Activated T-cell treated with anti-CD3 and anti-CD28 coated beads for 1 hour (primary cell): ENCODE measurements around the gene MASP1.
"Not testable (repeated sequence)": the region's sequence is repeated elsewhere in the genome, so short reads cannot be mapped to it uniquely, and the experiment has no call there.

Source experiments
- DNase-seq: peaks from one replicate; pipeline ENCODE4 v3.0.0-alpha.2; 2020; ENCODE audit warnings: low read depth

MASP1 gene

GRCh38 chr3:187227658-187228258 lies 63.8 kb downstream of the MASP1 start:
- no peak for DNase-seq

DNA sequence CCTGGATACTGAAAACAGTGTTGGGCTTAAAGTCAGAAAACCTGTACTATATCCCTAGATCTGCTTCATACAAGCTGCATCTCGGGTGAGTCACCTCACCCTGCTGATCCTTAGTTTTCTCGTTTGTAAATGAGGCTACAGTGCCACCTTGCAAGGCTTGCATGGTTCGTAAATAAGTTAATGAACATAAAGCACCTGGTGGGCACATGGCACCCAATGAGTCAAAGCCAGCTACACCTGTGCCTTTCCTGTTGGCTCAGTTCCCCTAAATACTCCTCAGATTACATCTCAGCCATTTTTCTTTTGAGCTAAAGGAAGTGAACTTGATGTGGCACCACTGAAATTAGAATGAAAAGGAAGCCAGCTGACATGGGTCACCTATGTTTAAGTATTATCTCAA lies 67.7 kb downstream of the MASP1 start:
- DNase-seq = no peak

GRCh38 chr3:187222801-187223200 lies 68.7 kb downstream of the MASP1 start:
- DNase-seq = no peak

- DNase-seq = no peak
These were observed 76.1 kb downstream of the MASP1 start for GRCh38 chr3:187215460-187215859.

- no peak for DNase-seq
These were observed 77.9 kb downstream of the MASP1 start for GRCh38 chr3:187213616-187214015.

- DNase-seq = no peak
These were observed 78.8 kb downstream of the MASP1 start for GRCh38 chr3:187212705-187213104.

DNA sequence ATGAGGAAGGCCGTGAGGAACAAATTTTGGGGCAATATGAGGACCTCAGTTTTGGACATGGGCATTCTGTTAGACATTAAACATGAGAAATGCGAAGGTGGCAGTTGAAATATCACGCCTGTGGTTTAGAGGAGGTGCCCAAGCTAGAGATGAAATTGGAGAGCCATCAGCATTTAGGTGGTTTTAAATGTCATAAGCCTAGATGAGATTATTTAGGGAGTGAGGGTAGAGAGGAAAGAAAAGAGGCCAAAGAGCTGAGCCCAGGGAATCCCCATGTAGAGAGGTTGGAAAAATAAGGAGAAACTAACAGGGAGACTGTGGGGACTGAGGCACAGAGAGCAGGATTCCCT lies 79.4 kb downstream of the MASP1 start:
- no peak for DNase-seq

- no peak for DNase-seq
These were observed 79.9 kb downstream of the MASP1 start for GRCh38 chr3:187211532-187212195.

DNA sequence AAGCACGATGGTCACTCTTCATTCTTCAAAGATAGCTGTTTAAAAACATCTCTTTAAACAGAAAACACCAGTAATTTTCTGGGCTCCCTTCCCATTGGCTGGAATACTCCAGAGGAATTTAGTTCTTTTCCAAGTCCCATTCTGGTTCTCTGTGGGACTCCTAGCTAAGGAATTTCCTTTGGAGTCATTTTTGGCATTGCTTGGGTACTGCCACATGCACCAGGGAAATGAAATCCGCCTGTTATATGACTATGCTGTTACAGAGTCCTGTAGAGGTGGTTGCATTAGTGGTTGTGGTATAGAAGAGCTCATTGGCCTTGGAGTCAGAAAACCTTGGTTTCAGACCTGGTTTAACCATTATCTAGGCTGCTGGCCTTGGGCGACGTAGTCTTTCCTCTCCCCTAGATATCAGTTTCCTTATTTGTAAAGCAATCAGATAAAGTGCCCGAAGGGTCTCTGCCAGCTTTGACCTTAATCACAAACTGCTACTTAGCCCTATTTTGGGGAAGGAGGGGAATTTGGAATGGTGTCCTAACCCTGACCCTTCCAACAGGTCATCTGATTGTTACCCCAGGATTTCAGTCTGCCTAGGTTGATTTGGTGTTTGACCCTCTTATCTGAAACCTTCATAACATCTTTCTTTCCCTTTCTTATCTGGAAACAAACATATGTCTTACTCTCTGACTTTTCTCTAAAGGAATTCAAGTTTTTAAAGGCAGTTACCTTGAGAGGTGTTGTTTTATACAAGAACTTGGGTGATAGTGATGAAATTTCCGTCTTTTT lies 80.8 kb downstream of the MASP1 start:
- no peak for DNase-seq

- DNase-seq = no peak
These were observed 81.4 kb downstream of the MASP1 start for GRCh38 chr3:187210091-187210490.

GRCh38 chr3:187209491-187209890 lies 82.0 kb downstream of the MASP1 start:
- DNase-seq = no peak

DNA sequence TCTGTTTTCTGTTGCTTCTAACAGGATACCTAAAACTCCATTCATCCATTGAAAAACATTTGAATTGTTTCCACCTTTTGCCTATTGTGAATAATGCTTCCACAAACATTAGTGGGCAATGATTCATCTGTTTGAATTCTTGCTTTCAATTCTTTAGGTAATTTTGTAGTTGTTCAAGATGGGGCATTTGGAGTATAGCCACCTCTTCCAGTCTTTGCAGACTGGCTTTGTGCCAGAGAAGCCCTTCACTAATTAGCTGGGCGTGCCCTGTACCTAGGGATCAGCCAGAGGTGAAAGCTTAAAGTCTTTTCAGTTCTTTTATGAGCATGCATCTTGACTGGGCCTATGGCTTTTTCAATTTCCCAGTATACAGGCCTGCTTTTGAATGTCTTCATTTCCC lies 83.4 kb downstream of the MASP1 start:
- DNase-seq = no peak

DNA sequence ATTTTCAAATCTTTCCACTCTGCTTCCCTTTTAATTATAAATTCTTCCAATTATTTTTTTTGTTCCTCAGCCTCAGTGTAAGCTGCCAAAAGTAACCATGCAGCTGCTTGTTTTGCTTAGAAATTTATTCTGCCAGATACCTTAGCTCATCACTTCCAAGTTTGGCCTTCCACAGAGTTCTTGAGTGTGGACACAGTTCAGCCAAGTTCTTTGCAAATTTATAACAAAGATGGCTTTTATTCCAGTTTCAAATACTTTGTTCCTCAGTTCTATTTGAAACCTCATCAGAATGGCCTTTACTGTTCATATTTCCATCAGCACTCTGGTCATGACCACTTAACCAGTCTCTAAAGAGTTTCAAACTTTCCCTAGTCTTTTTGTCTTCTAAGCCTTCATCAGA lies 83.9 kb downstream of the MASP1 start:
- DNase-seq = no peak

DNA sequence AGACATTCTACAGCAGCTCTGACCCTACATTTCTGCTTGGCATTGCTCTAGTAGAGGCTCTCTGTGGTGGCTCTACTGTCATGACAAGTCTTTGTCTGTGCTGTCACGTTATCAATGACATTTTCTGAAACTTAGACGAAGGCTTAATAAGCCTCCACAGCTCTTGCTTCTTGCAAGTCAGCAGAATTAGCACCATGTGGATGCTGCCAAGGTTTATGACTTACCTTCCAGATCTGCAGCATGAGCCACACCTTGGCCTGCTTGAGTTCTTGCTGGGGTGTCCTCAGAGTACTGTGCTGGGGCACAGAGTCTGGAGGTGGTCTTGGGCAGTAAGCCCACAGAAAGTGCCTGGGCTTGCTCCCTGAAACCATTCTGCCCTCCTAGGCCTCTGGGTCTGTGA lies 84.5 kb downstream of the MASP1 start:
- no peak for DNase-seq

GRCh38 chr3:187205683-187206082 lies 85.9 kb downstream of the MASP1 start:
- DNase-seq = no peak

DNA sequence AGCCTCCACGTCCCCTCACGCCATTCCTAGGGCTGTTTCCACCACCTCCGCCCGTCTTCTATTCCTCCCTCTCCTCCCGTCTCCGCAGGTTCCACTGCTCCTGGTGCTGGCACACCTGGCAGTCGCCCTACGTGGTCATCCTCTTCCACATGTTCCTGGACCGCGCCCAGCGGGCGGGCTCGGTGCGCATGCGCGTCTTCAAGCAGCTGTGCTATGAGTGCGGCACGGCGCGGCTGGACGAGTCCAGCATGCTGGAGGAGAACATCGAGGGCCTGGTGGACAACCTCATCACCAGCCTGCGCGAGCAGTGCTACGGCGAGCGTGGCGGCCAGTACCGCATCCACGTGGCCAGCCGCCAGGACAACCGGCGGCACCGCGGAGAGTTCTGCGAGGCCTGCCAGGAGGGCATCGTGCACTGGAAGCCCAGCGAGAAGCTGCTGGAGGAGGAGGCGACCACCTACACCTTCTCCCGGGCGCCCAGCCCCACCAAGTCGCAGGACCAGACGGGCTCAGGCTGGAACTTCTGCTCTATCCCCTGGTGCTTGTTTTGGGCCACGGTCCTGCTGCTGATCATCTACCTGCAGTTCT lies 92.0 kb downstream of the MASP1 start:
- not testable (repeated sequence) for DNase-seq

DNA sequence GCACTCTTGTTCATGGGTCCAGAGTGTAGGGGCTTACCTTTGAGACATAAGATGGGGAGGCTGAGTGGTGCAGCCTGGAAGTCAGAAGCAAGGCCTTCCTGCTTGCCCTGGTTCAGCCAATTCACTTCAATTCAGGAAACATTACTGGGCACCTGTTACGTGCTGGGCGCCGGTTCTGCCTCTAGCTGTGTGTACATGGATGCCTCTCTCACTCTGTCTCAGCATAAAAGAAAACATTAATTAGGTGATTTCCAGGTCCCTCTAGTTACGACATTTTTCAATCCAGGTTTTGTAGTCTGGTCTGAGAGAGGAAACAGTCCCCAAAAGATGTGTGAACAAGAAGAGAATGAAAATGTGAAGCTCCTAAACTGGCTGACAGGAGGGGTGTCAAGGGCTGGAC lies 93.0 kb downstream of the MASP1 start:
- no peak for DNase-seq

DNA sequence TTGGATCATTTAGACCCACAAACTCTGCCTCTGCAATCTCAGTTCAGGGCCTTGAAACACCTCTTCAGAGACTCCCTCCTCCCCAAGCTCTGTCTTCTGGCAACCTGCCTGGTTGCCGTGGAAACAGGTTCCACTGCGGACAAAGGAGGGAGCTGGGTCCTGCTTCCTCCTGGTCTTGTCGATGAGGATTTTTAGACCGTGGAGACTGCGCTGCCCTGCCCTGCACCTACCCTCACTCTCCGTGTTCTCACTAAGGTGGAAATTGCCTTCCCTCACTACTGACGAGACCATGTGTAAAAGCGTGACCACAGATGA lies 94.2 kb downstream of the MASP1 start, which contains the start of gene RTP1:
TSS of gene RTP1 (plus strand) at position 152 of the 315 bp plus-strand sequence. CDS start at position 182, 30 bp downstream.
- no peak for DNase-seq

GRCh38 chr3:187196573-187197334 lies 94.8 kb downstream of the MASP1 start:
- no peak for DNase-seq

- DNase-seq = no peak
These were observed 98.4 kb downstream of the MASP1 start for GRCh38 chr3:187193181-187193580.

DNA sequence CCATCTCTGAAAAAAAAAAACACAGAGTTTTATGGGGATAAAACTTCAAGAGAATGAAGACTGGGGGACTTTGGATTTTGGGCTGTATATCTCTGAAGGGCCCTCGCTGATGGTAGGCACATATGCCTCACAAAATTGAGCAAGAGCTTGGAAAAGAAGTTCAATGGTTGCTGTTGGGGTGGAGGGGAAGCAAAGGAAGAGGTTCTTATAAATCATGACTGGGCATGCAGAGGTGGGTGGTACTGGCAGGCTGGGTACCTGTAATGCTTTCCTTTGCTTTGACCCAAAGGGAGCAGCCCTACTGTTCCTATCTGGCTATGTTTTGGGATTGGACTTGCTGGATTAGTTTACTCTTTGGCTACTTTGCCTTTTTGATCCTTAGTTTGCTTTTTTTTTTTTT lies 100.3 kb downstream of the MASP1 start:
- no peak for DNase-seq

GRCh38 chr3:187188931-187189330 lies 102.6 kb downstream of the MASP1 start:
- DNase-seq = no peak
